GM21390 (cell line): ENCODE measurements around the gene ILKAP.
"Not testable (repeated sequence)": the region's sequence is repeated elsewhere in the genome, so short reads cannot be mapped to it uniquely, and the experiment has no call there.

ENCODE experiments used
- ATAC-seq: cut with Tn5 transposase; IDR thresholded peaks from one replicate; pipeline ENCODE4 v1.9.1; 2021; ENCODE audit not compliant: unreplicated experiment

ILKAP gene

DNA sequence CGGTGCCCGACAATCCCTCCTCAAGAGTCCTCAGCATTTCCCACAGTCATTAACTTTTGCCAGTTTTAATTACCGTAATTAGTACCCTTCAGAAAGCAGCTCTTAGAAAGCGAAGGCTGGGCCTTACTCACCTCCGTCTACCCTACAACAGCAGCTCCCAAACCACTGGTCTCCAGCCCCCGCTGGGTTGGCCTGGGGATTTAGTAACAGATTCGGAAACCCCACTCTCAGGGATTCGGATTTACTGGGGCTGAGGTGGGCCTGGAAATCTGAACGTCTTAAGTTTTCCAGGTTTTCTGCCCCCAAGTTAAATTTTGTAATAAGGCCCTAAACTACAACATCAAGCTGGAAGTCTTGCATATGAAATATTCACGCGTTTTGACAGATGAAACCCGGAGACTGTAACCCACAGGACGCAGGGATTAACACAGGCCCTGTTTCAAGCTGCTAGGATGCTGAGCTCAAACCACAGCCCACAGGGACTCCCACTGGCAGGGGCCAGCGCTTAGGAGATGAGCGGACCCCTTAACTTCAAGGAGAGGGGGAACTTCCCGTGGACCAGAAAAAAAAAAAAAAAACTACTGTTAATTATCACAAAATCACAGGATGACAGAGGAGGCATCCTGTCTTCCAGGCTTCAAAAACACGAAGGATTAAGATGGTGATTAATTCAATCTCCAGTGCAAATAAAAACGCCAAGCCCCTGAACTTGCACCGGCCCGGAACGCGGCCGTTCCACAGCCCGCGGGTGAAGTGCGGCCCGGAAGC is 985 bp downstream of the ILKAP start:
- ATAC-seq = no peak

DNA sequence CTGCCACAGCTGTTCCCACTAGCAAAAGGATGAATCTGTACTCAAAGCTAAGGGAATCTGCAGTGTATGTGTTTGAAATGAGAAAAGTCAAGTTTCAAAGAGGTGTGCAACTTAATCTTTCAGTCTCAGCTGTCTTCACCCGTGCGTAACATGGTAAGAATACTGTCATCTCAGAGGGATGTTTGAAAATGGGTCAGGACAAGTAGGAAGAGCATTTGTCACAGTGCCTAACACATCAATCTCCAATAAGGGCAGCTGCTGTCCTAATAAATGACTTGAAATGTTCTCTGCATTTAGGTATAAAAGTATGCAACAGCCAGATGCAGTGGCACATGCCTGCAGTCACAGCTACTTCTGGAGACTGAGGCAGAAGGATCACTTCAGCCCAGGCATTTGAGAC is 13.1 kb downstream of the ILKAP start:
- no peak for ATAC-seq

- ATAC-seq = no peak
These were observed 15.6 kb downstream of the ILKAP start for GRCh38 chr2:238187618-238188548.

DNA sequence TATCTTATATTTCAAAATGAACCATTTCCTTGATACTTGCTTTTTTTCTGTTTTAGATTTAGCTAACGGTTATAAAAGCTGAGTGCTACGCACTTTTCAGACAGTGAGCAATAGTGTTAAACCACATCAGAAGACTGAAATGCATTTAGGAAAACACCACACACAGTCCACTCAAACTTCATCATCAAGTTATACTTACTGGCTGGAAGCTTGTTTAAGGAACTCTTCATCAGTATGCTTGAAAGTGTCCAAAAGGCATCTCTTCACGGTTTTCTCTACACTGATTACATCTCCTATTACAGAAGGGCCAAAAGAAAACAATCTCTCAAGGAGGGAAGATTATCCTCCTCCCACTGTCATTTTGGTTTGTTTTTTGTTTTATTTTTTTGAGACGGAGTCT is 19.7 kb downstream of the ILKAP start:
- no peak for ATAC-seq

DNA sequence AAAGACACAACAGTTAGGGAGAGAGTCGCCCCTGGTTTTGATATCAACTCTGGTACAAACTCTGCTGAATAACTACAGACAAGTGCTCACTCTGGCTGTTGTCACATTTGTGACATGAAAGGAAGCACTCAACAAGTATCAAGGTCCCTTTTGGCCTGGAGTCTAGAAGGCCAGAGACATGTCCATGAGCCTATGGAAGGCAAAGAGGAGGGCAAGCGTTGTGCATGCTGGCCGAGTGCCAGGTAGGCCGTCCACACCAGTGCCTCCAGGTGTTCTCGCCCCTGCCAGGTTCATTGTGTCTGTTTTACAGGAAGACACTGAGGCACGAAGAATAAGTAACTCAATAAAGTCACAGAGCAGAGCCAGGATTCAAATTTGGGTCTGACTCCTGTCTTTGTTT is 21.1 kb downstream of the ILKAP start:
- ATAC-seq = no peak

- no peak for ATAC-seq
These were observed 22.9 kb downstream of the ILKAP start for GRCh38 chr2:238180554-238180953.

DNA sequence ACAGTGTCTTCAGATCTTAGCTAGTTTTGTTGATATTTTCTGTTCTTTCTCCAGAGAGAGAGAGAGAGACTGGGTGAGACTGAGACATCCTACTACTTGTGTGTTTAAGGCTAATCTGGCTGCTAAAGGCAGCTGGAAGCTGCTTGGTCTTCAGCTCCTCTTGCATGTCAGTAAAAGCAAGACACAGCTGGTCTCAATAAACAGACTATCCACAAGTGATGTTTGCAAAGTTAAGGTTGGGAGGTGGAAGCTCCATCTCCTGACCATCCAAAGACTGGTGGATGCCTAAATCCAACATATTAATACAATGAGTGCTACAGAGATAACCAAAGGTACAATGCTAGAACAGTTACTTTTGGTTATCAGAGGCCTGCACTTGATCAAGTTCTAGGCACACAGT is 26.9 kb downstream of the ILKAP start:
- no peak for ATAC-seq

- no peak for ATAC-seq
These were observed 28.8 kb downstream of the ILKAP start for GRCh38 chr2:238174701-238175100.

GRCh38 chr2:238174291-238174690 is 29.2 kb downstream of the ILKAP start:
- no peak for ATAC-seq

DNA sequence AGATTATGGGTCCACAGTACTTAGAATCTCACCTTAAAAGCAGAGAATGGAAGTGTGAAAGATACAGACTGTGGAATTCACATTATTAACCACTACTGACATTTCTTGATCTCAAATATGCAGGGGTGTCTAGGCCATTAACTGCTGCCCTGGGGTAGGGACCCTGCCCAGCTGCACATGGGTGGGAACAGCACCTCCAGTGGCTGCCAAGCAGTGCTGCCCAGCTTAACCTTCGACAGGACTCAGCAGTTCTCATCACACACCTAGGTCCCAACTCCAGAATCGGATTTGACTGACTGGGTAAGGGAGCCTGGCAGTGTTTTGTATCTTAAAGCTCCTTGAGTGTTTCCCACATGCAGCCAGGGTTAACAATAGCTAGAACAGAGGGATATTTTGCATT is 29.8 kb downstream of the ILKAP start:
- no peak for ATAC-seq

- ATAC-seq = no peak
These were observed 31.1 kb downstream of the ILKAP start for GRCh38 chr2:238172439-238172838.

GRCh38 chr2:238171575-238172187 is 31.8 kb downstream of the ILKAP start:
- ATAC-seq = no peak

DNA sequence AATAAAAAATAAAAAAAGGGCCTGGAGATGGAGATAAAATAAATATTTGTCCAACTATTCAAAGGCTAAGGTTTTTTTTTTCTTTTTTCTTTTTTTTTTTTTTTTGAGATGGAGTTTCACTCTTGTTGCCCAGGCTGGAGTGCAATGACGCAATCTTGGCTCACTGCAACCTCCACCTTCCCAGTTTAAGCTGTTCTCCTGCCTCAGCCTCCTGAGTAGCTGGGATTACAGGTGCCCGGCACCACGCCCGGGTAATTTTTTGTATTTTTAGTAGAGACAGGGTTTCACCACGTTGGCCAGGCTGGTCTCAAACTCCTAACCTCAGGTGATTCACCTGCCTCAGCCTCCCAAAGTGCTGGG is 32.4 kb downstream of the ILKAP start:
- ATAC-seq = not testable (repeated sequence)

DNA sequence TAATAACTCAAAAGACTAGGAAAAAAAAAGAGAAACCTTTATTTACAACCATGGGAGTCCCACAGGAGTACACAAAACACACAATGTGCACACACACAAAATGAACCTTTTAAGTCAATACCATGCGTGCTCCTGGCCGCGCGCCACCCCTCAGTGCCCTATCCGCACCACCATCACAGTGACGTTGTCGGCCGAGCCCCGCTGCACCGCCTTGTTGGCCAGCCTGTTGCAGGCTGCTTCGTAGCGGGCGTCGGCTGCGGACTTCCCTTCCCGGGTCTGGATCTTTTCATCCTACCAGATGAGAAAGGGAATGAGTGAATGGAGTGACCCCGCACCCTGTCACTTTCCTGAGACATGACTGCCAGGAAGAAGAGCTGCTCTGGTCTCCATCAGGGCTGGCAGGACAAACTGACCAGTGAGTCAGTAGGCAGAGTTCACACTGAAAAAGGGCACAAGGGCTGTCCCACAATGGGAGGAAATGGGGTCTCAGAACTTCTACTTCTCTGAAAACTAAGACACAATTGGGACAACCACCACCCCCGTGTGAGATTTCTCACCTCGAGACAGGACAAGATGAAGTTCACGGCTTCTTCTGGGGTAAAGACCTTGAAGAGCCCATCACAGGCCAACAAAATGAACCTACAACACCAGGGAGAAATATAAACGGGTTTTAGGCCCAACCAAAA is 33.0 kb downstream of the ILKAP start:
- no peak for ATAC-seq

DNA sequence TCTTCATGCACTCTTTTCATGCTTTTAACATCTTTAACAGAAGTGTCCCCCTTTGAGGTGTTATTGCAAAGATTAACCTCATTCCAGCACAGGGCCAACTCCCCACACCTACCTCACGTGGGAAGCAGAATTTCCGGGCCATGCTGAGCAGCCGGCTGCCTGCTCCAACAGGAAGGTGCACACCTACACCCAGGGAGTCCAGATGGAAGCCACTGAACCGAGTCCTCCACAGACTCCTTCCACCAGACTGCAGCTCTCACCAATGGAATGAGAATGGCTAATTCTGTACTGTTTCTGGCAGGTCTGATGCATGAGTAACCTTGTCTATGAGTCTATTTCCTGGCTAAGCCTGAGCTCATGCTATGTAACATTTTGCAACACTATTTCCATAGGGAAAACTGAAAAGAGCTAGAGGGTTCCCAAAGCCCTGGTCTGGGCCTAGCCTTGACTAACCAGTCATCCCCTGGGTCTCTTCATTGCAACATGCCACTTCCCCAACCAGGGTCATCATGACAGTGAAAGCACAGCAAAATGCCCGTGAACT is 33.7 kb downstream of the ILKAP start:
- ATAC-seq = no peak

DNA sequence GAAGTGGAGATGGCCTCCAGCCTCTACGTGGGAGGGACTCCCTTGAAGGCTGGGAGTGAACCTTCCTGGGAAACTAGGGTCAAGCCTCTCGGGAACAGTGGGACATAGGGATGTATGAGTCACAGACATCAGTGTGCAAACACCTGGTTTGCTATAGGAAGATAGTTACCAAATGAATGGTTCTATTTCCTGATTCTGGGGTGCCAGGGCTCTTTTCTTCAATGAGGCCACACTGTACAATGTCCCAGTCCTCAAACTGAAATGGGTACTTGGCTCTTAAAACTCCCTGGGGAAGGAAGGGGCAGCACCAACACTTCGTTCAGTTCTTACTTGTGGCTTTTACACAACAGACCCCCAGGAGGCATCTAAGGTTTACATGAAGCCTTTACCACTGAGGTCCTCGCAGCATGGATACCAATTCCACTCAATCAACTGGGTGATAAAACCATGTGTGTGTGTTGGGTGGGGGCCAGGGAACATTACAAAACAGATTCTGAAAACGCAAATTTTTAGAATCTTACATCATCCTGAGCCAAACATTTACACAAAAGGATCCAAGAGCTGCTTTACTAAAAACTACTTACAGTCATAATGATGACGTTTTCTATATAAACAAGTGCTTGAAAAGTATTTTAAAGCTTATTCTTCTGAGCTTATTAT is 34.3 kb downstream of the ILKAP start:
- no peak for ATAC-seq

- no peak for ATAC-seq
These were observed 35.1 kb downstream of the ILKAP start for GRCh38 chr2:238168196-238169047.

GRCh38 chr2:238167761-238168160 is 35.7 kb downstream of the ILKAP start:
- no peak for ATAC-seq

DNA sequence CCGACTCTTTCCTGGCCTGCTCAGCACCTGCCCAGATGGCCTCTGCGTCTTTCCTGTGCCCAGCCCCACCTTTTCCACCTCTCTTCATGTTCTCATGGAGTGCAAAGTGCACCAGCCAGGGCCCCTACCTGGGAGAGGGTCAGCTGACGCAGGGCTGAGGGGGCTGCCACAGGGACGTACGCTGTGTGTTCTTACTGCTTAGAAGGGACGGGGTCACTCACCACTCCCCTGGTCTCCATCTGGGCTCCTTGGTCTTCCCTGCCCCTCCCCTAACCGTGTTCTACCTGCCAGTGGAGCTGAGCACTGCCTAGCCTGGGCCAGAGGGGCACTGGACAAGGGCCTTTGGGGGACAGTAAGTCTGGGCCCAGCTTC is 36.2 kb downstream of the ILKAP start:
- no peak for ATAC-seq
